GM19035 (cell line): ENCODE measurements around the gene CCNB2.
"Not testable (repeated sequence)": the region's sequence is repeated elsewhere in the genome, so short reads cannot be mapped to it uniquely, and the experiment has no call there.

Source experiments
- ATAC-seq: cut with Tn5 transposase; IDR thresholded peaks from one replicate; pipeline ENCODE4 v1.9.1; 2021; ENCODE audit not compliant: unreplicated experiment

The CCNB2 gene

GRCh38 chr15:59133929-59134427 is 29.0 kb downstream of the CCNB2 start:
- no peak for ATAC-seq

- no peak for ATAC-seq
Measured at GRCh38 chr15:59137566-59137965, 32.6 kb downstream of the CCNB2 start.

GRCh38 chr15:59138243-59138642 is 33.3 kb downstream of the CCNB2 start:
- peak; percentile 64 for ATAC-seq

DNA sequence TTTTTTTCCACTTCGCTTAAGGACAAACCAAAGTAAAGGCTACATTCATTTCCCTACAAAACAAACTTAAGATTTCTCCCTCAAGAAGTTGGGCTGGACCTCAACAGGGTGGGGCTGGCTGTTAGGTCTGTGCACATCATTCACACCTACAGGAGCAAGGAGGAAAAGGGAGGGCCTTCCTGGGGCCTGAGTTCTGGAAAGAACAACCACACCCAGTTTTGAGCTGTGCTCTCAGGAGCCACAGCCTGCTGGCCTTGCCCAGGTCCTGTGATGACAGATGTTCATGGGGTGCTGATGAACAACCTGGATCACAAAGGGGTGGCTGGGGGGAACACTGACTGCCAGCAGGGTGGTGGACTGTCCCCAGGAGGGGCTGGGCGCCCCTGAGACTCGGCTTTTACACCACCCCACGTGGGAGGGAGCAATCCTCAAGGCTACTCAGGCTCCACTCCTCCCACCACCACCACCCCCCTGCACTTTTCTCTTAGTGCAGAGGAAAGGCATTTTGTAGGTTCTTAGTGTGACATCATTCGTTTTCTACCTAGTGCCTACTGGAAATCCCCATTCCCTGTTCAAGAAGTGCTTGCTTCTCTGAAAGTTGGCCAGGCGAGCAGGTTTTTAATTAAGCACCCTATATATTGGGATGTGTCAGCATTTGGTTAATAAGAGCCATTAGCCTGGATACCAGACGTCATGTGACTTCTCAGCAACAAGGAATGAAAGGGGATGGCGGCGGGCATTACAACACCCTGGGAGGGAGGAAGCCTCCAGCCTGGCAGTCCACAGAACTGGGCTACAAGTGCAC is 35.7 kb downstream of the CCNB2 start:
- no peak for ATAC-seq

GRCh38 chr15:59143281-59143680 is 38.3 kb downstream of the CCNB2 start:
- no peak for ATAC-seq

- not testable (repeated sequence) for ATAC-seq
Measured at GRCh38 chr15:59144594-59144993, 39.6 kb downstream of the CCNB2 start.

DNA sequence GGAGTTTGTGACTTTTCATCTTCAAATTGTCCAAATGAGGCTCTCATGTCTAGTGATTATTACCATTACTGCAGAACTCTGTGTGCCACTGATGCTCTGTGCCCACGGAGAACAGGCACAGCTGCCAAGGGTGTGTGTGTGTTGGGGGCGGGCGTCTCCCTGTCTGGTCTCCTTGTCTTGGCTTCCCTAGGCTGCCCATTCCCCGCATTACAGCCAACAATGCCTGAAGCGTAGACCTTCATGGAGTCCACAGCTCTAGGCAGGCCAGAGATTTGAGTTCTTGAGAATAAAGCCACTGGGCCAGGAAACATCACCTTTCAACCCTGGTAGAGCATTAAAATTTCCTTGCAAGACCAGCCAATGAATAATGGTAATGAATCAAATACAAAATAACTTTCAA is 42.7 kb downstream of the CCNB2 start:
- ATAC-seq = no peak

- no peak for ATAC-seq
Measured at GRCh38 chr15:59148153-59148833, 43.3 kb downstream of the CCNB2 start.

DNA sequence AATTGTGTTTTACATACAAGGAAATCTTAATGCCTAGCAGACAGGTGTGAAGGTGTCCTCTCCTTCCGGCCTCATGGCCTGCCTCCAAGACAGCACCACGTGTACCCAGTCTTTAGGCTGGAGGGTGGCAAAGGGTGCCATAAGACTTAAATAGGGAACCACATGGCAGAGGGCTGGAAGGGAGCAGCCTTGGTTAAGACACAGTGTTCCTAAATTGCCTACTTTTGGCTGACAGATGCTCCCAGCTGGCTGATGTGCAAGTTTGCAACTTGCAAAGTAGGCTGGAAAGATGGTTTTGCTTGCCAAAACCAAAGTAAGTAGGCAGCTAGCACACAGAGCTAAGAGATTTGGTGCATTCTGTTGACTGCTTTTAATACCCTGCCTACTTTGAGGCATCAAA is 45.2 kb downstream of the CCNB2 start:
- no peak for ATAC-seq

DNA sequence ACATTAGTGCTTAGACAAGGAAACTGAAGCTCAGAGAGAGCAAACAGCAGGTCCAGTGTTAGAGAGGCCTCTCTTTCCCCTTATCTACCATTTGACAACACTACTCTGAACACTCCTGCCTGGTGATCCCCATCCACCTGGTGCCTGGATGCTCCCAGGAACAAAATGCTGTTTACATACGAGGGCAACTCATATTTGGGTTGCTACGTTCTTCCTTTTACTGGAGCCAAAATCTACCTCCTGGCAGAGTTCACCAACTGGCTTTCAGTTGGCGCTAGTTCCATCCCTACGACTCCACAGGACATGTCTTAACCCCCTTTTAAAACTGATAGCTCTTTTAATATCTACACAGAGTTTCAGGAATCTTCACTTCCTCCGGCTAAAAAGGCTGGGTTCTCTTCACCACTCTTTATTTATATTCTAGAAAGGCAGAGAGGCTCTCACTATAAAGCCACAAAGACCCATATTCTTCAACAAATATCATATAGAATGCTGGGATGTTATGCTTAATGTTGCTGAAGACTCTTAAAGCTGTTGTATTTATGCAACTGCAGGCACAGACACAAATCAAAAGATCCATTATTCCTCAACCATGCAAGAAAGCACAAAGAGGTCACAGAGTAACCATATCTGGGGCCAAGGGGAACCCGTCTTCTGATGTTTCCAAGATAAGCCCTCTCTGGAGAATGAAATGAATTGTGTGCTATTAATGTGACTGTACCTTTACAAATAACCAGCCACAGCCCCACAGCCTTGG is 47.9 kb downstream of the CCNB2 start:
- no peak for ATAC-seq

DNA sequence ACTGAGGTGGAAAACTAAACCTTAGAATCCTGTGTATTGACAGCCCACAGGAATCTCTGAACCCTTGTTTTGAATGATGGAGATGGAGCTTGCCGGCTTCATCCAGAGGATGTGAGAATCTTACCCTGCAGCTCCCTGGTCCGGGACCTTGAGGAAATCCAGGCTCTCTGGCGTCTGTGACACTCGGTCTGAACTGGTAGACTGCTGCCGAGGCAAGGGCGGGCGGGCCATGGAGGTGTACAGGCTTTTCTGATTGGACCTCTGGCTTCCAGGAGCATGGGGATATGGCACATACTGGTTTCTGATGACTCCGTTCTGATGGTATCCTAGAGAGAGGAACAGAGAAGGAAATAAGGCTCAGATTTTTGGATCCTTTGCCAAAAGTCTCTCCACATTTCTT is 48.5 kb downstream of the CCNB2 start:
- ATAC-seq = no peak

- no peak for ATAC-seq
Measured at GRCh38 chr15:59154243-59154642, 49.3 kb downstream of the CCNB2 start.

DNA sequence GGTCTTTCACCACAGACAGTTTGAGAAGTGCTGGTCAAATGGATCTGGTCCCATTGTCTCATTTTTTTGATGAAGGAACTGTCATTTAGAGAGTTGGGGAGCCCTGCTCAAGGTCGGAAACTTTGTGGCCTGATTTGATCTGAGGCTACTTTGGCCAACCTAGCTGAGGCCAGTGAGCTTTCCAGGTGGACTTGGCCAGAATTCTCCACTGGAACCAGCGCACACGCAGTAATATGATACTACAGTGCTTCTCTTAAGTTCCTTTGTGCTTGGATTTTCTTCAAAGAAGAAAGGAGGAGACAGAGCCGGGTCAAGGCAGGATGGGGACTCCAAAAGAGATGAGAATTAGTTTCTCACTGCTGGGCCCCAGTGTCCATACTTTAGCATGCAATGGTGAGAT is 50.5 kb downstream of the CCNB2 start:
- ATAC-seq = no peak

DNA sequence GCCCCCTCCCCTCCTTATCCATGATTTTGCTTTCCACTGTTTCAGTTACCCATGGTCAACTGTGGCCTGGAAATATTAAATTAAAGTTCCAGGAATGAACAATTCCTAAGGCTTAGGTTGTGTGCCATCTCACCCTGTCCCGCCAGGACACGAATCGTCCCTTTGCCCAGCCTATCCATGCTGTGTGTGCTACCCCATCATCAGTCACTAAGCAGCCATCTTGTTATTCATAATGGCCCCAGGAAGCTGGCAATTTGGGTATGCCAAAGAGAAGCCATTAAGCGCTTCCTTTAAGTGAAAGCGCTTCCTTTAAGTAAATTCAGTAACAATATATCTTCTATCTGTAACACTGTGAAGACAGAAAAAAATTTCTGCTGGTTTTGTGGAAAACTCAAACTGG is 52.5 kb downstream of the CCNB2 start:
- ATAC-seq = no peak

GRCh38 chr15:59157840-59158700 is 53.1 kb downstream of the CCNB2 start:
- no peak for ATAC-seq

GRCh38 chr15:59158701-59159034 is 53.7 kb downstream of the CCNB2 start:
- ATAC-seq = no peak

GRCh38 chr15:59159210-59159609 is 54.3 kb downstream of the CCNB2 start:
- no peak for ATAC-seq

DNA sequence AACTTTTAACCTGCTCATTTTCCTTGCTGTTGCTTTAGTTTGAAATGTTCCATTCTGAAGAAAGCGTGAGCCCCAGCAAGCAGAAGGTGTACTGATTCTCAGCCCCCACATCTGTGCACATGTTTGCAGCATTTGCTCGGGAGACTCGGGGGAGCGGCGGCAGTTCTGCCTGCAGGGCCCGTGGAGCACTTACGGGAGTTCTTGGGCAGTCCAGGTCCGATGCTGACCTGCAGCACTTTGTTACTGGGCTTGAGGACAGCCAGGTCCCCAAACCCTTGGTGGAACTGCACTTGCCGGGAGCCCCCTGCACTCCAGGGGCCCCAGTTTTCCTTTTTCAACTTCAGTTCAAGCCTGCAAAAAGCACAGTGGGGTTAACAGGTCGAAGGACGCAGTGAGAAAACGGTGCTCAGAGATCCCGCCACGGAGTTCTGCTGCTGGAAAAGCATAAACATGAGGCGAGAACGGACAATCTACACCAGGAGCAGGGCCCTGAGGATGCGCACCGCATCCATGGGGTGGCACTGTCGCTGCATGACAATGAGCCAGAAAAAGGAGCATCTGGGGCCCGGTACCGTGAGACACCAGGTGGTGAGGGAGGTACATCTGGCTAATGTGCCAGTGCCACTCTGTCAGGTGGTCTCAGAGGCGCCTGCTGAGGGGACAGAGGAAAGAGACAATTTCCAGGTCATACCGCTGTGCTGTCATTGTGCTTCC is 56.1 kb downstream of the CCNB2 start:
- no peak for ATAC-seq

- ATAC-seq = not testable (repeated sequence)
Measured at GRCh38 chr15:59162080-59162479, 57.1 kb downstream of the CCNB2 start.

DNA sequence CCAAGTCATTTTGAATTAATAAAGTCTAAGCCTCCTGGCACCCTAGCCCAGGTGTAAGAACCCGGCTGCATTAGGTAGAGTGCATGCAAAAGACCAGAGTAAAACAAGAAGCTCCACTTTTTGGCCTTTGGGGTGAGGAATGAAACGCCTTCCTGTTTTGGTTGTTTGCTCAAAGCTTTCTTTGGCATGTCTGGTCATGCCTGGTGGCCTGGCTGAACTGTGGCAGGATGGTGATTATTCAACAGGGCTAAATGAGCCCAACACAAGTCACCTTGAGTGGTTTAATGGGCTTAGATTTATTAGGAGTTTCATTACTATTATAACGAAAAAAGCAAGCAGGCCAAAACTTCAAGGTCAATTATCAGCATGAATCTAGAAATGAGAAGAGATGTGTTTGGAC is 60.8 kb downstream of the CCNB2 start:
- no peak for ATAC-seq
